ENCODE measurements around the gene CCDC88C. TPM values are rescaled to one million over a fixed set of nuclear protein-coding genes. Genes with fewer than 3 reads are reported as not detected.

CCDC88C gene
- total RNA-seq, 1 donor, result under 0.01 TPM

DNA sequence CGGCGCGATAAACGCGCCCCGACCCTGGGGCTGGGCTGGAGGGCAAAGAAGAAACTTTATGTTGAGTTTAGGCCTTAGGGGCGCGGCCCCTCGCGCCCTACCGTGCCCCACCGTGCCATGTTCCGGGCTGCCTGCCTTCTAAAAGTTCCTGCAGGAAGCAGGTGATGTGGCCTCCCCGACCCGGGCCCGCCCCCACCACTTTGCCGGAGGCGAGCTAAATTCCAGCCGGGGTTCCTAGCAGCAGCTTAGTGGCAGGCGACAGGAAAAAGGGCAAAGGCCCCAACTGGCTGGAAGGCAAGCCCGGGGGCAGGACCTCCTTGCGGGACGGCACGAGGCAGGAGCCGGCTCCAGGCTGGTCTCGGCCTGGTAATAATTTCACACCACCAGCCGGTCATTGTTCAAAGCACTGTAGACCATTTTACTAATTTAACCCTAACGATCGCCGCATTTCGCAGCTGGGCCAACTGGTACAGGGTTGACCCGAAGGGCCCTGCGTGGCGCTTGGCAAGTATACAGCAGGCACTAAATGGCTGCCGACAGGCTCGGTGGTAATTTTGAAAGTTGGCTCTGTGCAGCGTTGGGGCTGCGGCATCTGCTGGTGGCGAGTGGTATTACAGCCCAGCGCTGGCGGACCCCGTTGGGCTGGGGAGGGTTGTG, 895 bp upstream of the CCDC88C start:
- H3K4me3 ChIP-seq (ENCODE audit: low read depth, low read length), result peak overlapping the region; percentile 42
- TF ChIP-seq, protein P1, sequence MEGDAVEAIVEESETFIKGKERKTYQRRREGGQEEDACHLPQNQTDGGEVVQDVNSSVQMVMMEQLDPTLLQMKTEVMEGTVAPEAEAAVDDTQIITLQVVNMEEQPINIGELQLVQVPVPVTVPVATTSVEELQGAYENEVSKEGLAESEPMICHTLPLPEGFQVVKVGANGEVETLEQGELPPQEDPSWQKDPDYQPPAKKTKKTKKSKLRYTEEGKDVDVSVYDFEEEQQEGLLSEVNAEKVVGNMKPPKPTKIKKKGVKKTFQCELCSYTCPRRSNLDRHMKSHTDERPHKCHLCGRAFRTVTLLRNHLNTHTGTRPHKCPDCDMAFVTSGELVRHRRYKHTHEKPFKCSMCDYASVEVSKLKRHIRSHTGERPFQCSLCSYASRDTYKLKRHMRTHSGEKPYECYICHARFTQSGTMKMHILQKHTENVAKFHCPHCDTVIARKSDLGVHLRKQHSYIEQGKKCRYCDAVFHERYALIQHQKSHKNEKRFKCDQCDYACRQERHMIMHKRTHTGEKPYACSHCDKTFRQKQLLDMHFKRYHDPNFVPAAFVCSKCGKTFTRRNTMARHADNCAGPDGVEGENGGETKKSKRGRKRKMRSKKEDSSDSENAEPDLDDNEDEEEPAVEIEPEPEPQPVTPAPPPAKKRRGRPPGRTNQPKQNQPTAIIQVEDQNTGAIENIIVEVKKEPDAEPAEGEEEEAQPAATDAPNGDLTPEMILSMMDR (IDR thresholded peaks at IDR 0.05; ENCODE audit: insufficient read depth, low read depth, low read length), result peak; percentile 99
- DNase-seq (ENCODE audit: low read depth), result peak; percentile 38

DNA sequence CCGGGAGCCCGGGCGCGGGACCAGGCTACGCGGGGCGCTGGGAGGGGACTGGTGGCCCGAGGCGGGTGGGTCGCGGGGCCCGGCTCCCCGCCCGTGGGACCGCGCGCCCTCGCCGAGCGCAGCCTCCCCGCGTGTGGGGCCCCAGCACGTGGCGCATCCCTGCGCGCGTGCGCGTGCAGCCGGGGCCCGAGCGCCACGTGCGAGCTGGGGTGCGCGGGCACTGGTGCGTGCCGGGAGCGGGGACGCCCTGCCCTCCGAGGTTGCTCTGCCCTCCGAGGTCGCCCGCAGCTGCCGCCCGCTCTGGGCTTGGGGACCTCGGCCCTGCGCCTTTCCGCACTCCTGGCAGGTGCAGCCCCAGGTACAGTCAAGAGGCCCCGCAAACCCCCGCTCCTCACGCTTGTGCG, 365 bp upstream of the CCDC88C start:
- no peak overlapping the region for H3K4me3 ChIP-seq (ENCODE audit: low read depth, low read length)
- no peak for DNase-seq (ENCODE audit: low read depth)
- TF ChIP-seq, protein P1 (IDR thresholded peaks at IDR 0.05; ENCODE audit: insufficient read depth, low read depth, low read length), result no peak

DNA sequence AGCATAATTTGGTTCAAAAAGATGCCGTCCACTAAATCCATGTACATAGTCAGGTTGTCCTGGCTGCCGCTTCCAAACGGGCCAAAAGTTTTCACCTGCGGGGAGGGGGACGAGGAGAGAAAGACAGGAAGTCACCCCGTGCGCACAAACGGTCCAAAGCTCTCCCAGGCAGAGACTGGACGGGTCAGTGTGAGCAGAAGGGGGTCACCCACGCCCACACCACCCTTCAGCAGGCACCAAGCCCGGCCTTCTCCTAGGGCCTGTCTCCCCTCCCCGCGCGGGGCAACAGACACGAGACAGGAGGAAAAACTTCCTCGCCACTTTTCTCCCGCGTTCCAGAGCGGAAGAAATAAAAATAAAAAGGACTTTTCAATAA, 888 bp downstream of the CCDC88C start:
- TF ChIP-seq, protein P1 (IDR thresholded peaks at IDR 0.05; ENCODE audit: insufficient read depth, low read depth, low read length), result no peak
- H3K4me3 ChIP-seq (ENCODE audit: low read depth, low read length), result no peak overlapping the region
- DNase-seq (ENCODE audit: low read depth), result no peak

DNA sequence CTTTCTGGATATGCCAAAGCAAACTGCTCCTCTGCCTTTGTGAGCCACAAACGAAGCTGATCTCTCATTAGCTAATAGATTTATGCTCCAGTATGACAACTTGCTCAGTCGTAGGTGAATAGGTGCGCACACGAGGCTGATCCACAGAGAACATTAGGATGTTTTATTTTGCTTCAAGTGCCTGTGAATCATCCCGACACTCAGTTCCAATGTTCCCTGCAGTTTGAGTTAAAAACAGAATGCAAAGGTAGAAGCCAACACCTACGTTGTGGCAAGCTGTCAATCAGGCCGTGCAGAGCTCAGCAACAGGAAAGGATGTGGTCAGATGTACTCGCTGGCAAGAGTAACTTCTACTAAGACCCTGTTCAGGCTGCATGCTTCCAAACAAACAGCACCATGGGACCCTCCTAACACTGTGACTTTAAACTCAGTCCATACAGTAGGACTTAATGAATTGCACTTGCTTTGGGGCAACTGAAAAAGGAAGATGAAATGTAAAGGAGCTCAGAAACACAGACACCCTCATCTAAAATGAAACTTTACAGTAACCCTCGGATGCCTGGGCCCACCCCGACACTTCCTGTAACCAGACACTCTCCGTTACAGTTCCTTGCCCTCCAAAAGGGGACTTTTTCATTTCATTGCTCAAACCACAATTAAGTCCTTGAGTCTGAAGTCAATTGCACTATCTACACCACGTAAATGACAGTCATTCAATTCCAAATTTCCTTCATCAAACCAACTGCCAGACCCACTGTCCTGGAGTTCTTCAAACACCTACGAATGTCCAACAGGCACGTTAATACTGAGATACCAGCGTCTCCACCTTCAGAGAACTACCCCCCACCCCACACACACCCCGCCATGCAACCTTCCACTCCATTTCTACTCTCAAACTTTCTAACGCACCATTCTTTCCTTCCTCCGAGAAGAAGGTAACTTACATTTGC, 1.6 kb downstream of the CCDC88C start:
- TF ChIP-seq, protein P1 (IDR thresholded peaks at IDR 0.05; ENCODE audit: insufficient read depth, low read depth, low read length), result no peak
- H3K4me3 ChIP-seq (ENCODE audit: low read depth, low read length), result no peak overlapping the region
- no peak for DNase-seq (ENCODE audit: low read depth)

DNA sequence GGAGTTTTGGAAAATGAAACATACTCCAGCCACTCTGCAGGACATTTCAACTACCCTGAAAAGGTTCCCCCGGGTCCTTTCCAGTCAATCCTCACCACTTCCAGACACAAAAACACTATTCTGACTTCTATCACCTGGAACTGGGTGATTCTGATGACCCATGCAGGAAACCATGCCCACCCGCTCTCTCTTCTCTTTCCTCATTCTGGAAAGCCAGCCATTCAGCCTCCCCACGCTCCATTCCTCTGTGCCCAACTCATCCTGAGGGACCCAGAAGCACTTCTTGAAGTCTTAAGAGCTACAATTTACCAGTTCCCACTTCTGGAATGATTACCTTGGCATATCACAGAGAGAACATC, 3.2 kb downstream of the CCDC88C start:
- TF ChIP-seq, protein P1 (IDR thresholded peaks at IDR 0.05; ENCODE audit: insufficient read depth, low read depth, low read length), result no peak
- H3K4me3 ChIP-seq (ENCODE audit: low read depth, low read length), result no peak overlapping the region
- DNase-seq (ENCODE audit: low read depth), result no peak

DNA sequence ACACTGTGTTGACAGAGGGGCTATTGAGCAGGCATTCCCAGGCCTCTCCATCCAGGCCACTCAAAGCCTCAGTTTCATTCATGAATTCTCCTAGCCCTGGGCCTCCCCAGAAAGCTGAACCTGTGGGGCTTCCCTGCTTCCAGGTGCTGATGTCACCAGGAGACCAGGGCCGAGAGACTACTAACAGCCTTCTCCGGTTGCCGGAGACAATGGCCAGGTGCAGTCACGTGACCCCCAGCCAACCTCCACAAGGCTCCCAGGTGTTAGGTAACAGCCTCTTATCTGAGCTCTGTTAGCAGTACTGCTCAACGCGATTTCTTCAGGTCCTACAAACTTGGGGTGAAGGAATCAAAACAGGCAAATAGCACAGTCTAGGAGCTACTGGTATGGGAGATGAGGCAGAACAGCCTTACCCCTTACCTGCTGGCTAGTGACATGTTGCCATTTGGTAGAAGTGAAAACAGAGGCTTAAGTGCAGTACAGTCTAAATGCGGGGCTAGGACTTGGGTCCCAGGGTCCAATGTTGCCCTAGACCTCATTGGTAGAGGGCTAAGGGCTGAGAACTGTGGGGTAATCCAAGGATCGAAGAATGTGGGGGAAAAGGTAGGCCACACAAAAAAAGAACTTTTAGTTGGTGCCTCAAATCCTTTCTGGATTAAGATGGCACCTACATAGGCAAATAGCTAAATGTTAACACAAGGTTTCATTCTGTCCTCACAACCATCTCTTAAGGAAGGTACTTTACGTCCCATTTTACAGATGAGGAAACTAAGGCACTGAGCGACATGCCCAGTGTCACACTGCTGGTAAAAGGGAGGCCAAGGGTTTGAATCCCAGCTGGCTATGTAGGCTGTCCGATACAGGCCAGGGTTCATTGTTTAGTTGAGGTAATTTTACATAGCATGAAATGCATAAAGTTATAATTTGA, 3.8 kb downstream of the CCDC88C start:
- no peak overlapping the region for H3K4me3 ChIP-seq (ENCODE audit: low read depth, low read length)
- no peak for DNase-seq (ENCODE audit: low read depth)
- TF ChIP-seq, protein P1 (IDR thresholded peaks at IDR 0.05; ENCODE audit: insufficient read depth, low read depth, low read length), result no peak

Measured in fibroblast of villous mesenchyme (primary cell).